H1 (cell line): ENCODE measurements around the gene KCNB1. TPM values are rescaled to one million over a fixed set of nuclear protein-coding genes. Genes with fewer than 3 reads are reported as not detected.

Experiments used
- ATF2 ChIP-seq: IDR thresholded peaks from 2 replicates; pipeline ENCODE4 v1.6.1; 2012; ENCODE audit warnings: low read length, inconsistent platforms
- BACH1 ChIP-seq: IDR thresholded peaks from 2 replicates; pipeline ENCODE4 v1.6.1; 2012; ENCODE audit warnings: low read length, improper control_type of control experiment
- CREB1 ChIP-seq: IDR thresholded peaks from 2 replicates; pipeline ENCODE4 v1.6.1; 2012; ENCODE audit warnings: inconsistent platforms
- KDM4A ChIP-seq: IDR thresholded peaks from one replicate; pipeline ENCODE4 v1.7.1; 2012; ENCODE audit warnings: low read depth, mild to moderate bottlenecking, moderate library complexity, low read length, inconsistent platforms; ENCODE audit not compliant: severe bottlenecking
- POLR2AphosphoS5 ChIP-seq: IDR thresholded peaks from 2 replicates; pipeline ENCODE4 v1.6.1; 2011; ENCODE audit warnings: low read depth, low read length
- SP1 ChIP-seq: IDR thresholded peaks from 2 replicates; pipeline ENCODE4 v1.6.1; 2011; ENCODE audit warnings: low read depth, low read length
- polyA plus RNA-seq, 7 experiments: library from polyadenylated mRNA; depleted of rRNA in 3 of 7; stranded (reverse) in 5 of 7; unstranded in 2 of 7; fragments of >200 nt in 5 of 7; fragments of 200-250 nt in 2 of 7; gene quantifications; 1 replicate in 5 of 7; 2 replicates in 1 of 7; 4 replicates in 1 of 7; pipeline versions ENCODE4 v1.2.1 to v1.2.3, GENCODE V29; 2011 to 2013; ENCODE audit warnings: missing spikeins in 2 of 7, mixed read lengths in 2 of 7
- total RNA-seq: library from RNA; stranded (reverse); fragmentation: NEBNext Ultra II Directional; extraction: Animal tissue kit (Norgen Biotek cat#: 25700); gene quantifications from 2 replicates; pipeline ENCODE4 v1.2.1, GENCODE V29; 2021

Gene KCNB1
- total and polyA plus RNA-seq, 2 of the 8 experiments (the other 6 are each of a cell fraction or from before 2014, with no cell fraction given), result 0.58 to 0.67 TPM

- no peak for TF ChIP-seq ATF2
- TF ChIP-seq KDM4A, result no peak
- no peak for TF ChIP-seq CREB1
- no peak for TF ChIP-seq SP1
- TF ChIP-seq BACH1, result no peak
- no peak for TF ChIP-seq POLR2AphosphoS5
Measured at GRCh38 chr20:49497398-49497669, 14.9 kb upstream of the KCNB1 start (continued).
